ENCODE results near the gene DLX2.
A peak's percentile ranks its signal among the peaks of the same experiment; 100 is the strongest.

Gene DLX2

DNA sequence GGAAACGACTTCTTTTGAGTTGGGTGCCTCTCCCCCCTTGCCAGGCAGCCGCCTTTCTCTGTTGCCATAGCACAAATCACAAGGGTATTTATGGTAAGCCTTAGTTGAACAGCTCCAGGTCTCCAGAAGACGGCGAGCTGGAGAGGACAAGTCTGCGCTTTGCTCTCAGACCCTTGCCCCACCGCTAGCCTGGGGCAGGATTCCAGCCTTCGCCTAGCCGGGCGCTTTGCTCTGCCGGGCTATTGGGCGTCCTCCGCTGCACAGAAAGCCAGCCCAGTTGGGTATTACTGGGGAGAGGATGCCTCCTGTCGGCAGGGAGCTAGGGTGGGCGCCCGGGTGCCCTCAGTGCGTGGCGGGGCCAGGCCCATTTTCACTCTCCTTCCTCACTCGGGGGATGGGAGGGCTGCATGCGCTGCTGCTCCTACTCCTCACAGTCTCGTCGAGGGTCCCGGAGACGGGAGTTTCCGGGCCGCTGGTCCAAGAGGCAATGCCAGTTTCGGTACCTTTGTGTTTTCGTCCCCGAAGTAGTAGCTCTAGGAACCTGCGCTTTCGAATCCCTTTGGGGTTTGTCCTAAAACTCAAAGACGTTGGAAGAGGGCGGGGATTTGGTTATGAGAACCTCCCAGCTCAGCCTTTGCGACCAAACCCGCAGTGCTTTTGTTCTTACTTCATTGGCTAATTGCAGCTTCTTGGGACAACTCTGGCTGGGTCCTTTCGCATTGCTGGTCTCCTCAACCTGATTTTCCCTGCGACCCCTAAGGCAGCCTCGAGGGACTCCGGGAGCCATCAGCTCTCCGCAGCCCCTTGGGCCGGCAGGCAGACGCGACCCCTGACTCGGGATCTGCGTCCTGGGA, 3.6 kb upstream of the DLX2 start:
- DNase-seq: peak; percentile 59

GRCh38 chr2:172105471-172106107, 2.9 kb upstream of the DLX2 start:
- DNase-seq: no peak

DNA sequence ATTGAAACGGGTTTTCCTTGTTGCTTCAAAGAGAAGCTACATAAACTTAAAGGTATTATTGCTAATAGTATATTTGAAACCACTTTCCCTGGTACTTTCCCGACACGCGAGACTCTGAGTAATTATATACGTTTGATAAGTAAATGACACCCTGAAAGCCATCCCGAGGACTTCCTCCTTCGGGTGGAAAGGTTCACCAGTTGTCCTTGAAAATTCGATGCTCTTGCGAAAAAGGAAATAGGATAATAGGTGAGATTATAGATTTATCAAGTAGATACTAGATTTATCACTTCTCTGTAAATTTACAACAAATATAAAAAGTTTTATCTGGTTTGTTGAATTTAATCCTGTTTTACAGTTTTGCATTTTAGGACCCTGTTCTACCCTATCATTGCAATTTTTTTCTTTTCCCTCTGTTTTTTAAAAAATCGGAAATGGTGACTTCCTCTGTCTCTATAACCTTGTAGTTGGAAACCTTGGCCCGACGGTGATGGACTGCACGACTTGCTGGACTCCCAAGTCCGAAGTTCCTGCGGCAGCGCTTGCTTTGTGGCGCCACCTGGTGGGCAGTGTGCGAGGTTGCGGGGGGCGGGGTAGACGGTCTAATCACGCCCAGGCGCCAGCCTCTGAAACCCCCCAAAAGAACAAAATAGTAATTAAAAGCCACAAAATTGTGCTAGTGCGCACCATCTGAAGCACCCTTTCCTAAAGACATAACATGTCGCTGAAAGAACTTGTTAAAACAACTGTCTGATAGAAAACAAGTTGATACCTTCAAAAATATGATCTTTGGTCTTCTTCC, 972 bp upstream of the DLX2 start:
- peak; percentile 81 for DNase-seq

DNA sequence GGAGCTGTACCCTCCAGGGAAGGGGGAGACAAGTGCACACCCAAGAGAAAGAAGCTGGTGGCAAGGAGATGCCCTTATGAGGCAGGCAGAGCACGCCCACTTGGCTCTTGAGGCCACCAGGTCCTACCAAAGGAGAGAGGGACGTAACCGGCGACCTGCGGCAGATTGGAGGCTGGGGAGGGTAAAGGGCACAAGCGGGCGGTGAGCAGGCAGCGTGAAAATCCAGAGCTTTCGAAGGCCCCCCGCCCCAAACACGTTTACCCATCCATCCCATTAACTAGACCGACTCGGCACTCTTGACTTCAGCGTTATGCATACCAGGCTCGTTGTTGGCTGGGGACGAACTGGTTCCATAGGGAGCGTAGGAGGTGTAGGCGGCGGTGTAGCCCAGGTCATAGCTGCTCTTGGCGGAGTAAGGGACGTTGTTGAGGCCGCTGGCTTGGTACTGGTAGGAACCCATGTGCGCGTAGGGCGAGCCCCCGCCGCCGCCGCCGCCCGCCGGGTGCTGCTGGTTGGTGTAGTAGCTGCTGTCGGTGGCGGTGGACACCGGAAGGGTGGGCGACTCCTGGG, 794 bp downstream of the DLX2 start:
- DNase-seq: peak; percentile 47

- DNase-seq: peak; percentile 40
These were observed 1.5 kb downstream of the DLX2 start for GRCh38 chr2:172100935-172101820.

DNA sequence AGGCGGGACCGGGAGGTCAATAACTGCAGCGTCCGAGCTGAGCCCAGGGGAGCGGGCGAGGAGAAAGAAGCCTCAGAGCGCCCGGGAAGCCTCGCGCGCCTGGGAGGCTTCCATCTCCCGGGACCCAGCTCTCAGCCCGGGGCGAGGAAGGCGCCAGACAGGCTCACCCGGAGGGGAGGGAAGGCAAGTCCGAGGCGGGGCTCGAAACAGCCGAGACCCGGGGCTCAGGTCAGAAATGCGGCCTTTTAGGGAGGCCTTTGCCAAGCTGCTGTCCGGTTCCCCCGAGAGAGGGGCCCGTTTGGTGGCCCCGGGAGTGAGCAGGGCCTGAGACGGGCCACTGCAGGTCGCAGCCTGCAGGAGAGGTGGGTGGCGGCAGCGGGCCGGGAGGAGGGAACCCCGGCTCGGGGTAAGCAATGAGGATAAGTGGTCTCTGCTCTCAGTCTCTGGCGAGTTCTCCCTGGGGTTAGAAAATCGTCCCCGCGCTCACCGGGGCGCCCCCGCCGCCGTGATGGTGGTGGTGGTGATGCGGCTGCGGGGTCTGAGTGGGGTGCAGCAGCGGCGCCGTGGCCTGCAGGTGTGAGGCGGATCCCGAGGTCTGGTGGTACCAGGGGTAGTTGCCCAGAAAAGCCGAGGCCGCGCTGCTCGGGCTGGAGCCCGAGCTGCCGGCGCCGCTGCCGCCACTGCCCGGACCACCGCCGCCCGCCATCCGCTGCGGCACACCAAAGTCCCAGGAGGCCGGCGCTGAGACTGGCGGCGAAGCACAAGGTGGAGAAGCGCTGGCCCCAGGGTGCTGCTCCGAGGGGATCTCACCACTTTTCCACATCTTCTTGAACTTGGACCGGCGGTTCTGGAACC, 2.4 kb downstream of the DLX2 start:
- peak; percentile 25 for DNase-seq

- DNase-seq: no peak
These were observed 3.1 kb downstream of the DLX2 start for GRCh38 chr2:172099472-172100079.

DNA sequence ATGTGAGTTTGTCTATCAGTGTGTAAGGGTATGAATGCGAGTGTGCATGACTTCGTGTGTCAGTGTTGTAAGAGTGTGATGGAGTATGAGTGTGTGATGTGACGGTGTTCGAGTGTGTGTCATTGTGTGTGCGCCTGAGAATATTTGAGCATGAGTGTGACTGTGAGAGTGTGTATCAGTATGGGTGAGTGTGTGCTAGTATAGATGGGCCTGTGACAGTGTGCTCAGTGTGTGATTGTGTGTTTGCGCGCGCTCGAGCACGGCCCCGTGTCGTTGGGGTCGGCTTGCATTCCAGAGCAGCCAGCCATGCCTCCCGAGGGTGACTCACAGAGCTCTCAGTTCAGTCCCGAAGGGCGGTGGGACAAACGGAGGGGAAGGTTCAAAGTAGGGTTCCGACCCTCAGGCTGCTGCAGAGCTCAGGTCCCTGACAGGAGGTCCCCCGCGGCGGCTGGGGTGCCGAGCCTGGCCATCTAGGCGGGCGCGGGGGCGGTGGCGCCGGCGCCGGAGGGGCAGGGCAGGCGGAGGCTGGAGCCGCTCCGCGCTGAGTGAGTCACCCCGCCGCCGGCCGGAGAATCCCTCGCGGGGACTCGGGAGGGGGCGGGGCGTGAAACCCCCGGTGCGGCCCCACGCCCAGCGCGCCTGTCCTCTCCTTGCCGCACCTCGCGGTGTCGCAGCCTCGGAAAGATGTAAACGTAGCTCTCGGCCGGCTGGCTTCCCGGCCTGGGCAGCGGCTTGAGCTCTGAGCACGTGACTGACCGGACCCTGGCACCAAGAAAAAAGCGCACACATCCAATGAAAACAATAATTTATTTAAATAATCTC, 3.8 kb downstream of the DLX2 start:
- peak; percentile 68 for DNase-seq

- DNase-seq: no peak
These were observed 4.4 kb downstream of the DLX2 start for GRCh38 chr2:172098287-172098649.

GRCh38 chr2:172097557-172098131, 5.1 kb downstream of the DLX2 start:
- DNase-seq: peak; percentile 28

GRCh38 chr2:172096626-172097547, 5.8 kb downstream of the DLX2 start:
- DNase-seq: peak; percentile 28

DNA sequence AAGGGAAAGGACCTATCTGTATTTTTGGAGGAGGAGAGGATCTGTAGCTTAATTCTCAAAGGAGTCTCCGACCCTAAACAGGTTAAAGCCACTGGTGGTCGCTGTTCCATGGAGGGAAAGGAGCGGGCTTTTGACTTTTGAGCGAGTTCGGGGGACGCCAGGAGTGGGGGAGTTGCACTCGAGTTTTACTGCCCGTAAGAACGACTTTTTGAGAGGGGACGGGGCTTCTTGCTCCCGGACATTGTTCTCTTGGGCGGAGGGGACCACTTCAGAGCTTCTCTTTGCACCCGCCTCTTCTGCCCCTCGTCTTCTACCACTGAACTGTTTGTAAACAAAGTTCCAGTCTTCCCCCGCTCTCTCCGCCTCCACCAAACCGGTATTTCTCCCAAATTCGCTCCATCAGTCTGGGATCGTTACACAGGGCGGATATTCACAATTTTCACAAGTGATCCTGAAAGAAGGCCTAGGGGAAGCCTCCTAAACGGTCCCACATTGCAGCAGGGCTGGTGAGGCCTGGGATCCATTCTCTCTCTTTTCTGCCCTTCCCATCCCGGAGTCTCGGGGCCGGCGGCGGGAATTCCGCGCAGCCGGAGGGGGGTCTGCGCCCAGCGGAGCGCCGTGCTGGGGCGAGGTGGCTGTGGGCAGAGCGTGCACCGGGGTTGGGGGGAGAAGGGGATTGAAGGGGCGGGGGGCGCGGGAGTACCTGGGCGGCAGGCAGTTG, 6.6 kb downstream of the DLX2 start:
- no peak for DNase-seq

DNA sequence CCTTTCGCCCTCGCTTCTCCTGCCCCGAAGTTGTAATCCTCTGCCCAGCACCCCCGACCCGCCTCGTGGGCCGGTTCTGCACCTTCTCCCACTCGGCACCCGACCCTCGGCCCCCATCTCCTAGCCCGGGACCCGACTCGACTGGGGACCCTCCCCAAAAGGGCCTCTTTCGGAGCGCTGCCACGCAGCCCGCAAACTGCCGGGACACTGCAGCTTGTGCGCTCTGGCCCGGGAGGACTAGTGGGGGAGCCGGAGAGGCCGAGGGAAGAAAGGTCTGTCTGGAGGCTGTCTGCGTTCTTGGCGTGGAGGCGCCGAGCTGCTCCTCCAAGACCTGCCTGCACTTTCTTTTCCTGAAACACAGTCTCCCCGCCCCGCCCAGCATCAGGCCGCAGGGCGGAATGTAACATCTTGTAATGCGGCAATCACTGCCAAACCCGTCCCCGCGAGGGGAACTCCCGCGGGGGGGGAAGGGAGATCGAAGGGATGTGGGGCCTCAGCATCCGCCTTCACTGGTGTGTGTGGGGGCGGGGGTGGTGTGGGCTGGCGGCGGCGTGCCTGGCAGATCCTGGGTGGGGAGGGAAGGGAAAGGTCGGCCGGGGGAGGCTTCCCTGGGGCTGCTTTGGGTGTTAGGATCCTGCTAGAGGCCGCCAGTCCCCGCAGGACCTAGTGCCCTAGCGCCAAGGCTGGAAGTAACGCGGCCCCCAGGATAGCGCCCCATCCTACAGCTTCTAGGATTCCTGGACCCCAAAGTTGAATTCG, 7.4 kb downstream of the DLX2 start:
- DNase-seq: peak; percentile 72

DNA sequence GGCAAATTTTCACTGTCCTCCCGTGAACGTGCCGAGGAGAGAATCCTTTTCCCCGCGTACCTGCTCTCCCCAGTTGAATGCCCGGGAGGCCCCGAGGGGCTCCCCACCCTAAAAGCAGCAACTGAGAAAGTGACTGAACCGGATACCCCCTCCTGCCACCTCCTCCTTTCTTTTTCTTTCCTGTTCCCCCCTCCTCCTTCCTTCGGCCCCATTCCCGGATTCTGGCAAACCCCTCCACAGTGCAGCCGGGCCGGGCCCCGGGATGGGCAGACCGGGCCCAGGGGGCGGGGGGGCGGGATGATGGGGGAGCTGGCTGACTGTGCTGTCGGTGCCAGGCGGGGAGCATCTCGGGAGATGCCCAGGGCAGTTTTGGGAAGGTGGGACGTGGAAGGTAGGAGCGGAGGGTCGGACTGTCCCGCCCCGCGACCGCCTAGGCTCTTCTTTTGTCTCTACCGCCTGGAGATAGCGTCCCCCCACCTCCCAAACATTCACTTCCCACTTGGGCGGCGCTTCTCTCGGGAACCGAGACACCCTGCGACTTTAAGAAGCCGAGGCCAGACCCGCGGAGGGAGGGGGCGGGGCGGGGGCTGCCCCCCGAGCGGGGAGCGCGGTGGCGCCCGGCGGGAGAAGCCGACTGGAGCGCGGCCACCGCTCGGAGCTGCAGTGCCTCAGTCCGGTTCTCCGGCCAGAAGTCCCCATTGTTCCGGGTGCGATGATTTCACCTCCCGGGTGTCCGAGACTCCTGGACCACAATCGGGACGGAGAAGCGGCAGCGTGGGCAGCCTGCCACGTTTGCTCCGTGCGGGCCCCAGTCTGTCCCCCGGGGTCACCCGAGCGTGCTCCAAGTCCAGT, 8.2 kb downstream of the DLX2 start:
- no peak for DNase-seq

- DNase-seq: no peak
These were observed 9.0 kb downstream of the DLX2 start for GRCh38 chr2:172093416-172094293.

Data from stimulated activated CD4-positive, alpha-beta T cell treated with anti-CD3 and anti-CD28 coated beads, Interleukin-15, amount 100 ng/mL, for 24 hours (primary cell).